Body of pancreas (tissue), 4 donors: ENCODE measurements around the gene AFF3. TPM values are rescaled to one million over a fixed set of nuclear protein-coding genes. Genes with fewer than 3 reads are reported as not detected.
"Not testable (repeated sequence)": the region's sequence is repeated elsewhere in the genome, so short reads cannot be mapped to it uniquely, and the experiment has no call there.

Source experiments
- ATAC-seq: fragments of 150-250 bp; one replicate; pipeline ENCODE4 v1.9.1; 2016
- DNase-seq, 4 donors: peaks; one replicate each; pipeline ENCODE4 v3.0.0-alpha.2; 2019
- H3K27ac ChIP-seq, 4 donors: fragments of 200-600 bp; sonication (generic); 1 replicate in 3 of 4; 2 replicates in 1 of 4; pipeline versions ENCODE4 v1.5.1 to v1.6.1; 2016 to 2019; ENCODE audit warnings: mild to moderate bottlenecking in 1 of 4, mixed read lengths in 1 of 4, moderate library complexity in 1 of 4
- H3K27me3 ChIP-seq, 2 donors: fragments of 200-600 bp; sonication (generic); one replicate each; pipeline ENCODE4 v1.6.0; 2016; ENCODE audit warnings: mild to moderate bottlenecking in 1 of 2
- H3K36me3 ChIP-seq, 2 donors: fragments of 200-600 bp; sonication (generic); replicated peaks in 1 of 2; 2 replicates each; pipeline ENCODE4 v1.5.1; 2016; ENCODE audit warnings: low read depth in 2 of 2; ENCODE audit not compliant: insufficient read depth in 1 of 2
- H3K4me1 ChIP-seq: fragments of 200-600 bp; sonication (generic); one replicate; pipeline ENCODE4 v1.6.0; 2016
- H3K4me3 ChIP-seq, 2 donors: fragments of 200-600 bp; sonication (generic); 1 replicate in 1 of 2; 2 replicates in 1 of 2; pipeline ENCODE4 v1.5.1; 2016 to 2019
- H3K9me3 ChIP-seq, 3 donors: fragments of 200-600 bp; sonication (generic); 1 replicate in 2 of 3; 2 replicates in 1 of 3; pipeline ENCODE4 v1.5.1; 2016
- CTCF ChIP-seq, 7 experiments: fragments of 450-650 bp in 4 of 7; fragments of 200-600 bp in 3 of 7; sonication (generic) in 3 of 7; IDR thresholded peaks; one replicate each; pipeline ENCODE4 v1.5.1; 2016 to 2019; ENCODE audit warnings: antibody characterized with exemption in 7 of 7
- POLR2A ChIP-seq, 3 donors: fragments of 450-650 bp; IDR thresholded peaks; one replicate each; pipeline ENCODE4 v1.6.1; 2016; ENCODE audit warnings: antibody characterized with exemption in 3 of 3, mild to moderate bottlenecking in 2 of 3
- WGBS, 2 donors: methylation state at CpG; one replicate each; pipeline ENCODE4 v1.1.5; 2017; 5-methylcytosine and 5-hydroxymethylcytosine counted together
- intact Hi-C: fragments of 100-400 bp; cut with DNase I; formaldehyde crosslinking; loops from one replicate; pipeline ENCODE4 v1.15.1; 2023
- total RNA-seq, 2 donors: library from RNA; depleted of rRNA; stranded (reverse); fragments of >200 nt; gene quantifications; one replicate each; pipeline ENCODE4 v1.1.0, GENCODE V29; 2016

The AFF3 gene
- total RNA-seq, 2 donors from 2014 or later: 0.52 to 0.99 TPM

- Histone ChIP-seq H3K9me3 (no peaks in the 10 kb centered on the region), H3K4me1 (no peaks in the 10 kb centered on the region), H3K27me3 (no peaks in the 10 kb centered on the region), H3K36me3 (no peaks in the 10 kb centered on the region), H3K4me3 (no peak overlapping the region), H3K27ac (no peak overlapping the region)
- TF ChIP-seq POLR2A (IDR thresholded peaks at IDR 0.05) (no peak), CTCF (IDR thresholded peaks at IDR 0.05) (no peak)
- intact Hi-C loops: no loop called here
- WGBS, 2 donors: 93 to 100% methylated on average over 1 of the region's 1 CpG
- no peak for DNase-seq
- no peak for ATAC-seq
These were observed 192.4 kb downstream of the AFF3 start for GRCh38 chr2:99949963-99950362.

GRCh38 chr2:99949530-99949929, 192.9 kb downstream of the AFF3 start:
- Histone ChIP-seq H3K27me3 (no peaks in the 10 kb centered on the region), H3K4me3 (no peak overlapping the region), H3K4me1 (no peaks in the 10 kb centered on the region), H3K9me3 (no peaks in the 10 kb centered on the region), H3K27ac (no peak overlapping the region), H3K36me3 (no peaks in the 10 kb centered on the region)
- DNase-seq: no peak
- intact Hi-C loops: no loop called here
- WGBS, 2 donors: 89 to 94% methylated on average over 4 of the region's 4 CpGs
- no peak for ATAC-seq
- TF ChIP-seq CTCF (IDR thresholded peaks at IDR 0.05) (no peak), POLR2A (IDR thresholded peaks at IDR 0.05) (no peak)

- intact Hi-C loops: no loop called here
- no peak for DNase-seq
- Histone ChIP-seq H3K36me3 (no peaks in the 10 kb centered on the region), H3K4me3 (no peak overlapping the region), H3K27me3 (no peaks in the 10 kb centered on the region), H3K4me1 (no peaks in the 10 kb centered on the region), H3K27ac (no peak overlapping the region), H3K9me3 (no peaks in the 10 kb centered on the region)
- TF ChIP-seq POLR2A (IDR thresholded peaks at IDR 0.05) (no peak), CTCF (IDR thresholded peaks at IDR 0.05) (no peak)
- no peak for ATAC-seq
- 63 to 80% methylated on average over 1 to 5 of the region's 5 CpGs for WGBS, 2 donors
These were observed 194.4 kb downstream of the AFF3 start for GRCh38 chr2:99948010-99948409.

GRCh38 chr2:99947366-99947765, 195.0 kb downstream of the AFF3 start:
- H3K36me3 ChIP-seq, H3K4me3 ChIP-seq, intact Hi-C loops, H3K4me1 ChIP-seq, DNase-seq, H3K27me3 ChIP-seq, H3K9me3 ChIP-seq, H3K27ac ChIP-seq, ATAC-seq: not testable (repeated sequence)
- WGBS, 2 donors: 74 to 83% methylated on average over 4 of the region's 4 CpGs

GRCh38 chr2:99944019-99944418, 198.4 kb downstream of the AFF3 start:
- no peak overlapping the region for H3K4me3 ChIP-seq
- no peaks in the 10 kb centered on the region for H3K9me3 ChIP-seq
- H3K36me3 ChIP-seq: no peaks in the 10 kb centered on the region
- intact Hi-C loops: no loop called here
- no peaks in the 10 kb centered on the region for H3K4me1 ChIP-seq
- no peak for DNase-seq
- H3K27me3 ChIP-seq: no peaks in the 10 kb centered on the region
- 70 to 80% methylated on average over 4 of the region's 4 CpGs for WGBS, 2 donors
- no peak for ATAC-seq
- no peak overlapping the region for H3K27ac ChIP-seq
- no peak for TF ChIP-seq POLR2A (IDR thresholded peaks at IDR 0.05)
- TF ChIP-seq CTCF (IDR thresholded peaks at IDR 0.05): no peak
